ENCODE data around the gene LRRC74B.
A peak's percentile ranks its signal among the peaks of the same experiment; 100 is the strongest.

The LRRC74B gene

GRCh38 chr22:21009638-21010425 lies 35.9 kb upstream of the LRRC74B start:
- H3K4me1 ChIP-seq (ENCODE audit: insufficient read depth, insufficient read length) = no peaks in the 10 kb centered on the region
- H3K27me3 ChIP-seq (ENCODE audit: insufficient read depth, insufficient read length) = peaks cover 7% of the 10 kb centered on the region
- no peaks in the 10 kb centered on the region for H3K9me3 ChIP-seq (ENCODE audit: insufficient read depth, low read length)
- no peak overlapping the region for H3K9ac ChIP-seq (ENCODE audit: insufficient read length, low read depth)
- TF ChIP-seq ZNF274 (IDR thresholded peaks at IDR 0.05; ENCODE audit: low read depth, low read length) (no peak), SUZ12 (IDR thresholded peaks at IDR 0.05; ENCODE audit: extremely low read depth, insufficient read depth, insufficient read length) (no peak), YY1 (IDR thresholded peaks at IDR 0.05; ENCODE audit: insufficient read depth, insufficient read length) (no peak)
- DNase-seq (ENCODE audit: low read depth, low spot score) = no peak
- H3K36me3 ChIP-seq (ENCODE audit: insufficient read depth, insufficient read length, low read length) = no peaks in the 10 kb centered on the region
- no peak overlapping the region for H3K4me3 ChIP-seq (ENCODE audit: insufficient read length, low read depth)

GRCh38 chr22:21010426-21011113 lies 35.2 kb upstream of the LRRC74B start:
- peaks cover 7% of the 10 kb centered on the region for H3K27me3 ChIP-seq (ENCODE audit: insufficient read depth, insufficient read length)
- no peak overlapping the region for H3K4me3 ChIP-seq (ENCODE audit: insufficient read length, low read depth)
- H3K36me3 ChIP-seq (ENCODE audit: insufficient read depth, insufficient read length, low read length) = no peaks in the 10 kb centered on the region
- H3K9ac ChIP-seq (ENCODE audit: insufficient read length, low read depth) = no peak overlapping the region
- no peak for DNase-seq (ENCODE audit: low read depth, low spot score)
- no peaks in the 10 kb centered on the region for H3K9me3 ChIP-seq (ENCODE audit: insufficient read depth, low read length)
- TF ChIP-seq SUZ12 (IDR thresholded peaks at IDR 0.05; ENCODE audit: extremely low read depth, insufficient read depth, insufficient read length) (no peak), YY1 (IDR thresholded peaks at IDR 0.05; ENCODE audit: insufficient read depth, insufficient read length) (no peak), ZNF274 (IDR thresholded peaks at IDR 0.05; ENCODE audit: low read depth, low read length) (no peak)
- H3K4me1 ChIP-seq (ENCODE audit: insufficient read depth, insufficient read length) = no peaks in the 10 kb centered on the region

- DNase-seq (ENCODE audit: low read depth, low spot score) = no peak
- TF ChIP-seq ZNF274 (IDR thresholded peaks at IDR 0.05; ENCODE audit: low read depth, low read length) = no peak
- no peak for TF ChIP-seq YY1 (IDR thresholded peaks at IDR 0.05; ENCODE audit: insufficient read depth, insufficient read length)
- no peak for TF ChIP-seq SUZ12 (IDR thresholded peaks at IDR 0.05; ENCODE audit: extremely low read depth, insufficient read depth, insufficient read length)
- Histone ChIP-seq H3K4me1 (ENCODE audit: insufficient read depth, insufficient read length) (peaks cover 6% of the 10 kb centered on the region), H3K9me3 (ENCODE audit: insufficient read depth, low read length) (no peaks in the 10 kb centered on the region), H3K27me3 (ENCODE audit: insufficient read depth, insufficient read length) (peaks cover 7% of the 10 kb centered on the region), H3K36me3 (ENCODE audit: insufficient read depth, insufficient read length, low read length) (no peaks in the 10 kb centered on the region), H3K4me3 (ENCODE audit: insufficient read length, low read depth) (no peak overlapping the region), H3K9ac (ENCODE audit: insufficient read length, low read depth) (no peak overlapping the region)
Observed at GRCh38 chr22:21012446-21013407, 33.0 kb upstream of the LRRC74B start.

- Histone ChIP-seq H3K4me3 (ENCODE audit: insufficient read length, low read depth) (peak overlapping the region; percentile 62), H3K4me1 (ENCODE audit: insufficient read depth, insufficient read length) (peaks cover 6% of the 10 kb centered on the region), H3K9me3 (ENCODE audit: insufficient read depth, low read length) (no peaks in the 10 kb centered on the region), H3K27me3 (ENCODE audit: insufficient read depth, insufficient read length) (peaks cover 7% of the 10 kb centered on the region), H3K9ac (ENCODE audit: insufficient read length, low read depth) (peak overlapping the region; percentile 79), H3K36me3 (ENCODE audit: insufficient read depth, insufficient read length, low read length) (no peaks in the 10 kb centered on the region)
- no peak for DNase-seq (ENCODE audit: low read depth, low spot score)
- TF ChIP-seq SUZ12 (IDR thresholded peaks at IDR 0.05; ENCODE audit: extremely low read depth, insufficient read depth, insufficient read length) (no peak), YY1 (IDR thresholded peaks at IDR 0.05; ENCODE audit: insufficient read depth, insufficient read length) (no peak), ZNF274 (IDR thresholded peaks at IDR 0.05; ENCODE audit: low read depth, low read length) (no peak)
Observed at GRCh38 chr22:21013657-21014201, 32.0 kb upstream of the LRRC74B start.

GRCh38 chr22:21014202-21014725 lies 31.5 kb upstream of the LRRC74B start:
- no peak for TF ChIP-seq ZNF274 (IDR thresholded peaks at IDR 0.05; ENCODE audit: low read depth, low read length)
- TF ChIP-seq YY1 (IDR thresholded peaks at IDR 0.05; ENCODE audit: insufficient read depth, insufficient read length) = no peak
- no peak for TF ChIP-seq SUZ12 (IDR thresholded peaks at IDR 0.05; ENCODE audit: extremely low read depth, insufficient read depth, insufficient read length)
- no peaks in the 10 kb centered on the region; the same call in 1 of the 2 replicates for H3K9me3 ChIP-seq (ENCODE audit: insufficient read depth, low read length)
- peak overlapping the region; percentile 62 for H3K4me3 ChIP-seq (ENCODE audit: insufficient read length, low read depth)
- H3K36me3 ChIP-seq (ENCODE audit: insufficient read depth, insufficient read length, low read length) = no peaks in the 10 kb centered on the region
- H3K27me3 ChIP-seq (ENCODE audit: insufficient read depth, insufficient read length) = peaks cover 7% of the 10 kb centered on the region
- peak overlapping the region; percentile 79 for H3K9ac ChIP-seq (ENCODE audit: insufficient read length, low read depth)
- H3K4me1 ChIP-seq (ENCODE audit: insufficient read depth, insufficient read length) = peaks cover 6% of the 10 kb centered on the region
- DNase-seq (ENCODE audit: low read depth, low spot score) = peak; percentile 89

- peaks cover 7% of the 10 kb centered on the region for H3K27me3 ChIP-seq (ENCODE audit: insufficient read depth, insufficient read length)
- peak; percentile 13 for DNase-seq (ENCODE audit: low read depth, low spot score)
- peak within 1 kb of the TSS; percentile 62 for H3K4me3 ChIP-seq (ENCODE audit: insufficient read length, low read depth)
- H3K9ac ChIP-seq (ENCODE audit: insufficient read length, low read depth) = peak within 1 kb of the TSS; percentile 79
- TF ChIP-seq YY1 (IDR thresholded peaks at IDR 0.05; ENCODE audit: insufficient read depth, insufficient read length) (no peak), SUZ12 (IDR thresholded peaks at IDR 0.05; ENCODE audit: extremely low read depth, insufficient read depth, insufficient read length) (no peak), ZNF274 (IDR thresholded peaks at IDR 0.05; ENCODE audit: low read depth, low read length) (no peak)
- peaks cover 6% of the 10 kb centered on the region for H3K4me1 ChIP-seq (ENCODE audit: insufficient read depth, insufficient read length)
- no peaks in the 10 kb centered on the region for H3K36me3 ChIP-seq (ENCODE audit: insufficient read depth, insufficient read length, low read length)
- H3K9me3 ChIP-seq (ENCODE audit: insufficient read depth, low read length) = no peaks in the 10 kb centered on the region; the same call in 1 of the 2 replicates
Observed at GRCh38 chr22:21014726-21015465, 30.9 kb upstream of the LRRC74B start, which contains the start of gene P2RX6. Gene P2RX6, plus strand, starts transcription at chr22:21015165. Its CDS starts 10 bp downstream, at chr22:21015175.
